HepG2 (cell line): Measurements from ENCODE around the gene EIF6. TPM values are rescaled to one million over a fixed set of nuclear protein-coding genes. Genes with fewer than 3 reads are reported as not detected.
A peak's percentile ranks its signal among the peaks of the same experiment; 100 is the strongest.

Experiments used
- ARNT ChIP-seq: fragments of 450-650 bp; IDR thresholded peaks from 2 replicates; pipeline ENCODE4 v1.6.1; 2017
- BCL6 ChIP-seq: IDR thresholded peaks from 2 replicates; pipeline ENCODE4 v1.6.1; 2016; ENCODE audit warnings: missing genetic modification reagents, missing compliant biosample characterization
- E2F1 ChIP-seq: sonication (generic); formaldehyde crosslinking; IDR thresholded peaks from 2 replicates; pipeline ENCODE4 v1.5.0; 2020; ENCODE audit warnings: missing genetic modification reagents
- ELF4 ChIP-seq: sonication (generic); formaldehyde crosslinking; IDR thresholded peaks from 2 replicates; pipeline ENCODE4 v1.5.0; 2020; ENCODE audit warnings: missing genetic modification reagents, mild to moderate bottlenecking, moderate library complexity, borderline replicate concordance
- HHEX ChIP-seq: IDR thresholded peaks from 2 replicates; pipeline ENCODE4 v1.6.1; 2016; ENCODE audit warnings: control low read depth
- IKZF1 ChIP-seq: fragments of 450-650 bp; IDR thresholded peaks from 2 replicates; pipeline ENCODE4 v1.7.1; 2016
- LCORL ChIP-seq, 2 experiments: fragments of 450-650 bp in 1 of 2; sonication (generic) in 1 of 2; formaldehyde crosslinking in 1 of 2; IDR thresholded peaks; 2 replicates each; pipeline versions ENCODE4 v1.5.0 to v1.6.1; 2017 to 2020; ENCODE audit warnings: antibody characterized with exemption in 1 of 2, missing genetic modification reagents in 1 of 2
- MEIS2 ChIP-seq: sonication (generic); formaldehyde crosslinking; IDR thresholded peaks from 2 replicates; pipeline ENCODE4 v1.9.0; 2021; ENCODE audit warnings: mild to moderate bottlenecking, missing genetic modification reagents
- NONO ChIP-seq, 2 experiments: fragments of 450-650 bp in 1 of 2; sonication (generic) in 1 of 2; formaldehyde crosslinking in 1 of 2; IDR thresholded peaks in 1 of 2; conservative IDR thresholded peaks in 1 of 2; 2 replicates each; pipeline versions ENCODE4 v1.6.1 to v1.8.0; 2017 to 2022; ENCODE audit warnings: mild to moderate bottlenecking in 1 of 2, missing genetic modification reagents in 1 of 2, moderate library complexity in 1 of 2
- PCBP1 ChIP-seq: fragments of 200-400 bp; formaldehyde crosslinking; IDR thresholded peaks from 2 replicates; pipeline ENCODE4 v1.6.1; 2017; ENCODE audit warnings: mild to moderate bottlenecking, low read depth, low read length, borderline replicate concordance
- RBM39 ChIP-seq: fragments of 200-400 bp; formaldehyde crosslinking; IDR thresholded peaks from one replicate; pipeline ENCODE4 v1.6.1; 2018; ENCODE audit warnings: antibody characterized with exemption, mild to moderate bottlenecking, low read depth, low read length; ENCODE audit not compliant: poor library complexity, severe bottlenecking
- REPIN1 ChIP-seq: sonication (generic); formaldehyde crosslinking; IDR thresholded peaks from 2 replicates; pipeline ENCODE4 v1.8.0; 2022; ENCODE audit warnings: missing genetic modification reagents, low read depth, mild to moderate bottlenecking, borderline replicate concordance
- SOX6 ChIP-seq, 2 experiments: fragments of 450-650 bp in 1 of 2; sonication (generic) in 1 of 2; formaldehyde crosslinking in 1 of 2; IDR thresholded peaks; 2 replicates each; pipeline versions ENCODE4 v1.4.0 to v1.6.1; 2017 to 2020; ENCODE audit warnings: antibody characterized with exemption in 1 of 2, mild to moderate bottlenecking in 1 of 2, missing genetic modification reagents in 1 of 2
- STAG1 ChIP-seq: sonication (generic); formaldehyde crosslinking; IDR thresholded peaks from 2 replicates; pipeline ENCODE4 v1.4.0; 2020; ENCODE audit warnings: missing genetic modification reagents
- SYNCRIP ChIP-seq: fragments of 200-400 bp; formaldehyde crosslinking; IDR thresholded peaks from 2 replicates; pipeline ENCODE4 v1.6.1; 2018; ENCODE audit warnings: mild to moderate bottlenecking, low read depth, low read length; ENCODE audit not compliant: insufficient read depth
- ZFAT ChIP-seq: sonication (generic); formaldehyde crosslinking; conservative IDR thresholded peaks from 2 replicates; pipeline ENCODE4 v1.8.1; 2023; ENCODE audit warnings: missing genetic modification reagents, inconsistent platforms
- ZNF136 ChIP-seq: sonication (generic); formaldehyde crosslinking; IDR thresholded peaks from 2 replicates; pipeline ENCODE4 v1.8.1; 2022; ENCODE audit warnings: low read depth, mild to moderate bottlenecking, moderate library complexity, missing genetic modification reagents
- ZNF296 ChIP-seq: sonication (generic); formaldehyde crosslinking; conservative IDR thresholded peaks from 2 replicates; pipeline ENCODE4 v1.5.0; 2020; ENCODE audit warnings: mild to moderate bottlenecking, missing genetic modification reagents
- ZNF766 ChIP-seq: sonication (generic); formaldehyde crosslinking; IDR thresholded peaks from 2 replicates; pipeline ENCODE4 v1.5.0; 2020; ENCODE audit warnings: missing genetic modification reagents, borderline replicate concordance
- ZNF883 ChIP-seq: sonication (generic); formaldehyde crosslinking; IDR thresholded peaks from 2 replicates; pipeline ENCODE4 v1.5.1; 2020; ENCODE audit warnings: mild to moderate bottlenecking, missing genetic modification reagents; ENCODE audit errors: not compliant biosample characterization
- polyA plus RNA-seq, 8 experiments: library from polyadenylated mRNA; depleted of rRNA in 3 of 8; stranded (reverse) in 7 of 8; unstranded in 1 of 8; fragments of >200 nt; fragmentation: Illumina TruSeq in 4 of 8; extraction: Trizol in 4 of 8; gene quantifications; 2 replicates each; pipeline versions ENCODE4 v1.2.1 to v1.2.3, GENCODE V29; 2011 to 2016; ENCODE audit warnings: low read depth in 4 of 8, missing spikeins in 1 of 8, mixed read lengths in 1 of 8; ENCODE audit not compliant: insufficient read depth in 1 of 8
- total RNA-seq, 5 experiments: library from RNA; depleted of rRNA; stranded (reverse); fragments of >200 nt; fragmentation: Illumina TruSeq; extraction: Trizol; gene quantifications; 2 replicates each; pipeline ENCODE4 v1.2.3, GENCODE V29; 2016; ENCODE audit warnings: low read depth in 1 of 5
- TF ChIP-seq, protein P1 (sequence below): sonication (generic); formaldehyde crosslinking; IDR thresholded peaks from 2 replicates; pipeline ENCODE4 v1.4.0; 2020; ENCODE audit warnings: missing genetic modification reagents
- TF ChIP-seq, protein P2 (sequence below): sonication (generic); formaldehyde crosslinking; IDR thresholded peaks from 2 replicates; pipeline ENCODE4 v1.5.0; 2020; ENCODE audit warnings: mild to moderate bottlenecking, missing genetic modification reagents

Gene EIF6
- total and polyA plus RNA-seq, 2 of the 13 experiments (the other 11 are each of a cell fraction or from before 2014, with no cell fraction given): 462 to 466 TPM

DNA sequence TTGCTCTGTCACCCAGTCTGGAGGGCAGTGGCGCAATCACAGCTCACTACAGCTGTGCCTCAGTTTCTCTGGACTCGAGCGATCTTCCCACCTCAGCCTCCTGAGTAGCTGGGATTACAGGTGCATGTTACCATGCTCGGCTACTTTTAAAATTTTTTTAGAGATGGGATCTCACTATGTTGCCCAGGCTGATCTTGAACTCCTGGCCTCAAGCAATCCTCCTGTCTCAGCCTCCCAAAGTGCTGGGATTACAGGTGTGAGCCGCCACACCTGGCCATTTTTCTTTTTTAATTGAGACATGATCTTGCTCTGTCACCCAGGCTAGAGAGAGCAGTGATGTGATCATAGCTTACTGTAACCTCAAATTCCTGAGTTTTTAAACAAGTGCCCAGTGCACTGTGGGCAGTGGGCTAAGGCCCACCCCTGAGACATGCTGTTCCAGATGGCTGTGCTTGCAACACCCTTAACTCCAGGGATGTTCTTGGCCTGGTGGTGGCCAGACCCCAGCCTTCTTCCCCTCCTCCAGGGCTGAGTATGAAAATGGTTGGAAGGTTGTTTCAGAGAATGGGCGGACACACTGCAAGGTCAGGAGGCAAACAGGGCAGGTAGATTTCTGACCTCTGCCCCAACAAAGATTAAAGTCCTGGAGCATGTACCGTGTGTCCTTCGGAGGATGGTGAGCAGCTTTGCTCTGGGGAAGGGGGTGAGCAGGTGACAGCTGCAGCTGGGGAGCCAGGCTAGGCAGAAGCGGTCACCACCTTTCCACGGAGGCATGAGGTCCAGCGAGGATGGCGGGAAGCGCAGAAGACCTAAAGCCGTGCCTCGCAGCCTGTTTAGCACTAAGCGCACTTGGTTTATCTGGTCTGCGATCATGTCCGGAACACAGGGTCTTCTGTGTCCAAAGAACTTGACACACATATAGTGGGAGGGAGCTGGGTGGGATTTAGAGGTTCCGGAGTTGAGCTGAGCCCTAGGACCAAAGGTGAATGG is 9.0 kb upstream of the EIF6 start (continued):
- TF ChIP-seq STAG1 (CRISPR knock-in tag) (no peak), SOX6 (IDR thresholded peaks at IDR 0.05) (no peak), SOX6 (CRISPR knock-in tag; IDR thresholded peaks at IDR 0.05) (peak; percentile 65), ZNF296 (CRISPR knock-in tag) (0 out of 2 replicates have a peak, but pooled peaks have one; percentile 39), ZNF766 (CRISPR knock-in tag) (0 out of 2 replicates have a peak, but pooled peaks have one; percentile 35), HHEX (CRISPR knock-in tag) (no peak; the same call in 1 of the 2 replicates), LCORL (IDR thresholded peaks at IDR 0.05) (no peak), LCORL (CRISPR knock-in tag; IDR thresholded peaks at IDR 0.05) (no peak), ARNT (no peak), NONO (IDR thresholded peaks at IDR 0.05) (no peak), NONO (CRISPR knock-in tag; conservative IDR thresholded peaks at IDR 0.05) (0 out of 2 replicates have a peak, but pooled peaks have one; percentile 8), ZNF136 (CRISPR knock-in tag) (no peak), REPIN1 (CRISPR knock-in tag) (0 out of 2 replicates have a peak, but pooled peaks have one; percentile 42), IKZF1 (no peak), BCL6 (CRISPR knock-in tag) (peak; percentile 12; the same call in 1 of the 2 replicates), MEIS2 (CRISPR knock-in tag) (no peak), PCBP1 (no peak), ZFAT (CRISPR knock-in tag) (no peak), RBM39 (no peak), ELF4 (CRISPR knock-in tag) (0 out of 2 replicates have a peak, but pooled peaks have one; percentile 35), E2F1 (no peak), SYNCRIP (no peak), ZNF883 (CRISPR knock-in tag) (peak; percentile 54)
- TF ChIP-seq, protein P1, sequence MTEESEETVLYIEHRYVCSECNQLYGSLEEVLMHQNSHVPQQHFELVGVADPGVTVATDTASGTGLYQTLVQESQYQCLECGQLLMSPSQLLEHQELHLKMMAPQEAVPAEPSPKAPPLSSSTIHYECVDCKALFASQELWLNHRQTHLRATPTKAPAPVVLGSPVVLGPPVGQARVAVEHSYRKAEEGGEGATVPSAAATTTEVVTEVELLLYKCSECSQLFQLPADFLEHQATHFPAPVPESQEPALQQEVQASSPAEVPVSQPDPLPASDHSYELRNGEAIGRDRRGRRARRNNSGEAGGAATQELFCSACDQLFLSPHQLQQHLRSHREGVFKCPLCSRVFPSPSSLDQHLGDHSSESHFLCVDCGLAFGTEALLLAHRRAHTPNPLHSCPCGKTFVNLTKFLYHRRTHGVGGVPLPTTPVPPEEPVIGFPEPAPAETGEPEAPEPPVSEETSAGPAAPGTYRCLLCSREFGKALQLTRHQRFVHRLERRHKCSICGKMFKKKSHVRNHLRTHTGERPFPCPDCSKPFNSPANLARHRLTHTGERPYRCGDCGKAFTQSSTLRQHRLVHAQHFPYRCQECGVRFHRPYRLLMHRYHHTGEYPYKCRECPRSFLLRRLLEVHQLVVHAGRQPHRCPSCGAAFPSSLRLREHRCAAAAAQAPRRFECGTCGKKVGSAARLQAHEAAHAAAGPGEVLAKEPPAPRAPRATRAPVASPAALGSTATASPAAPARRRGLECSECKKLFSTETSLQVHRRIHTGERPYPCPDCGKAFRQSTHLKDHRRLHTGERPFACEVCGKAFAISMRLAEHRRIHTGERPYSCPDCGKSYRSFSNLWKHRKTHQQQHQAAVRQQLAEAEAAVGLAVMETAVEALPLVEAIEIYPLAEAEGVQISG: no peak
- TF ChIP-seq, protein P2, sequence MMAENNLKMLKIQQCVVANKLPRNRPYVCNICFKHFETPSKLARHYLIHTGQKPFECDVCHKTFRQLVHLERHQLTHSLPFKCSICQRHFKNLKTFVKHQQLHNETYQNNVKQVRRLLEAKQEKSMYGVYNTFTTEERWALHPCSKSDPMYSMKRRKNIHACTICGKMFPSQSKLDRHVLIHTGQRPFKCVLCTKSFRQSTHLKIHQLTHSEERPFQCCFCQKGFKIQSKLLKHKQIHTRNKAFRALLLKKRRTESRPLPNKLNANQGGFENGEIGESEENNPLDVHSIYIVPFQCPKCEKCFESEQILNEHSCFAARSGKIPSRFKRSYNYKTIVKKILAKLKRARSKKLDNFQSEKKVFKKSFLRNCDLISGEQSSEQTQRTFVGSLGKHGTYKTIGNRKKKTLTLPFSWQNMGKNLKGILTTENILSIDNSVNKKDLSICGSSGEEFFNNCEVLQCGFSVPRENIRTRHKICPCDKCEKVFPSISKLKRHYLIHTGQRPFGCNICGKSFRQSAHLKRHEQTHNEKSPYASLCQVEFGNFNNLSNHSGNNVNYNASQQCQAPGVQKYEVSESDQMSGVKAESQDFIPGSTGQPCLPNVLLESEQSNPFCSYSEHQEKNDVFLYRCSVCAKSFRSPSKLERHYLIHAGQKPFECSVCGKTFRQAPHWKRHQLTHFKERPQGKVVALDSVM (CRISPR knock-in tag): peak; percentile 49; the same call in 1 of the 2 replicates
